Measurements from ENCODE around the gene ZAP70.

Gene ZAP70

DNA sequence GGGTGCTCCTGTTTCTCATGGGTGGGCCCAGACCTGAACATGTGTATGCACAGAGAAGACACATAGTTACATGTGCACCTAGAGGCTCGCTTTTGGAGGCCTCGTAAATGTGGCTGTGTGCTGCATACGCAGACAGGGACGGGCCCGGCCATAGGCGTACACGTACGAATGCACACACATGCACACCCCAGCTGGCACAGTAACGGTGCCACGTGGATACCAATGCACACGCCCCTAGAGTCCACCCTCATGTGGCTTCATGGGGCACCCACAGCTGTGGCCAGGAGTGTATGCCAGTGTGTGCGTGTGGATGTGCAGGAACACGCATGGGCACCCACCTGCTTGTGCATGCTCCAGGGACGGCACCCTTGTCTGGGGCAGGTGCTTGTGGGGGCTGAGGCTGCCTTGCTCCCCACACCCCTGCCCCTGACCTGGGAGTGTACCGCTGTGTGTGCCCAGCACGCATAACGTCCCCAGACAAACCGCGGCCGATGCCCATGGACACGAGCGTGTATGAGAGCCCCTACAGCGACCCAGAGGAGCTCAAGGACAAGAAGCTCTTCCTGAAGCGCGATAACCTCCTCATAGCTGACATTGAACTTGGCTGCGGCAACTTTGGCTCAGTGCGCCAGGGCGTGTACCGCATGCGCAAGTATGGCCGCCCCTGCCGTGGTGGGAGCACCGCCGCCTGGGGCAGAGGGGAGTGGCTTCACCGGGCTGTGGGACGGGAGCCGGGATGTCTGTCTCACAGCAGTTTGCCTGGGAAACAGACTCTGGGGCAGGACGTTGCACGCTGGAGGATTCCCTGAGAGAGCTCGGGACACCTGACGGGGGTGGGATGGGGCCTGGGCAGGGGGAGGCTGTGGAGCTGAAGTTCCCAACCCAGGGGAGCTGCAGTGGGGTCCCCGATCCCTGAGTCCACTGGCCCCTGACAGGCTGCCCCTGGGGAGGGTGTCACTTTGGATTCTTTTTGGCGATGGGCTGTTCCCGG lies 21.0 kb downstream of the ZAP70 start:
- DNase-seq (ENCODE audit: low read depth), result no peak

DNA sequence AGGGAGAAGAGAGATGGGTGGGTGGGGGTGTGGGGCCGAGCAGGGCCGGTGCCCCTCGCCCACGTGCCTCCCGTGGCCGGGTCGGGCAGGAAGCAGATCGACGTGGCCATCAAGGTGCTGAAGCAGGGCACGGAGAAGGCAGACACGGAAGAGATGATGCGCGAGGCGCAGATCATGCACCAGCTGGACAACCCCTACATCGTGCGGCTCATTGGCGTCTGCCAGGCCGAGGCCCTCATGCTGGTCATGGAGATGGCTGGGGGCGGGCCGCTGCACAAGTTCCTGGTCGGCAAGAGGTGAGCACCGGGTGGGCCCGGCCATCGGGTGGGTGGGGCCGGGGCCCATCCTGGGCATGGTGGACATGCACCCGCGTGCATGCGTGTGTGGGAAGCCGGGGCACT lies 21.8 kb downstream of the ZAP70 start:
- no peak for DNase-seq (ENCODE audit: low read depth)

DNA sequence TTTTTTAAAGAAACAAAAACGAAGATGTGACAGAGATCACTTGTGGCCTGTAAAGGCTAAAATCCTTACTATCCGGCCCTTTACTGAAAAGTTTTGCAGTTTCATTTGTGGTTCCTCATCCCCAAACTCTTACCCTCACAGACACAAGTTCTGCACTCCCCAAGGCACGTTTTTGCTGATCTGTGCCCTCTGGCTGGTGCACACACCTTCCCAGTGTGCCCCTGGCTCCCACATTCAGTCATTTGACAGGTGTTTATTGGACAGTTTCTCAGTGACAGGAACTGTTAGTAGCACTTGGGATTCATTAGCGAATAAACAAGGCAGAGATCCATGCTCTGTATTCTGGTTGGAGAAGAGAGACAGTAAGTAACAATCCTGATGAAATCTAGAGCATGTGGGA lies 22.8 kb downstream of the ZAP70 start:
- DNase-seq (ENCODE audit: low read depth), result no peak

DNA sequence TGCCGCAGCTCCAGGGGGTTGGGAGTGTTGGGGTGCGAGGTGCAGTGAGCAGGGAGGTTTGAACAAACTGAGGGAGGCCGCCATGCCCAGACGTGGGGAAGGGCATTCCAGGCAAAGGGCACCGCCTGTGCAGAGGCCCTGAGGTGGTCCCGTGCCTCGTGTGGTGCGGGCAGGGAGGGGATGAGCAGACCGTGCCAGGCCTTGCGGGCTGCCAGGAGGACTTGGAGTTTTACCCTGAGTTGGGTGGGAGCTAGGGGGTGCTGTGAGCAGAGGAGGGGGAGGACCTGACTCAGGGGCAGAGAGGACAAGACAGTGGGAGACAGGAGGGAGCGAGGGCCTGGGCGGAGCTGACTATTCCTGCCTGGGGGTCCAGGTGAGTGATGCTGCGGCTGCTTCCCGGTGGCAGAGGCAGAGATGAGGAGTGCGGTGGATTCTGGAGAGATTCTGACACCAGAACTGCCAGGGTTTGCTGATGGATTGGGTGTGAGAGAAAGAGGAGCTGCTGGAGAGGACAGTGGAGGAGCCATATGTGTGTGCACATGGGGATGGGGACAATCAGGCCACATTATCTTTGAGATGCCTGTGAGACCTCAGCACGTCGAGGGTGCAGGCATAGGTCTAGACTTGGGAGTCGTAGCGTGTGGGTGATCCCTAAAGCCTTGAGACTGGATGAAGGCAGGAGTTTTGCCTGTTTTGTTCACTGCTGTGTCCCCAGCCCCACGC lies 23.4 kb downstream of the ZAP70 start:
- DNase-seq (ENCODE audit: low read depth), result no peak

DNA sequence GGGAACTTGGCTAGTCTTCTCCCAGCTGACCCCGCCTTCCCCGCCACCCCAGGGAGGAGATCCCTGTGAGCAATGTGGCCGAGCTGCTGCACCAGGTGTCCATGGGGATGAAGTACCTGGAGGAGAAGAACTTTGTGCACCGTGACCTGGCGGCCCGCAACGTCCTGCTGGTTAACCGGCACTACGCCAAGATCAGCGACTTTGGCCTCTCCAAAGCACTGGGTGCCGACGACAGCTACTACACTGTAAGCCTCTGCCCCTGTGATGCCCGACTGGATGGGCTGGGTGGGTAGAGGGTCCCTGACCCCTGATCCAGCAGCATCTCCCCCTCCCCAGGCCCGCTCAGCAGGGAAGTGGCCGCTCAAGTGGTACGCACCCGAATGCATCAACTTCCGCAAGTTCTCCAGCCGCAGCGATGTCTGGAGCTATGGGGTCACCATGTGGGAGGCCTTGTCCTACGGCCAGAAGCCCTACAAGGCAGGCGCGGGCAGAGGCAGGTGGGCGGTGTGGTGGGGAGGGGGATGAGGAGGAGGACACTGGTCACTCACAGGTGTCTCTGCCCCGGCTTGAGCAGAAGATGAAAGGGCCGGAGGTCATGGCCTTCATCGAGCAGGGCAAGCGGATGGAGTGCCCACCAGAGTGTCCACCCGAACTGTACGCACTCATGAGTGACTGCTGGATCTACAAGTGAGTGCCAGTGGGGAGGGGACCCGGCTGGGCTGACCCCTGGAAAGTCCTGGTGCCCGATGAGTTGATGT lies 24.2 kb downstream of the ZAP70 start:
- DNase-seq (ENCODE audit: low read depth), result no peak

DNA sequence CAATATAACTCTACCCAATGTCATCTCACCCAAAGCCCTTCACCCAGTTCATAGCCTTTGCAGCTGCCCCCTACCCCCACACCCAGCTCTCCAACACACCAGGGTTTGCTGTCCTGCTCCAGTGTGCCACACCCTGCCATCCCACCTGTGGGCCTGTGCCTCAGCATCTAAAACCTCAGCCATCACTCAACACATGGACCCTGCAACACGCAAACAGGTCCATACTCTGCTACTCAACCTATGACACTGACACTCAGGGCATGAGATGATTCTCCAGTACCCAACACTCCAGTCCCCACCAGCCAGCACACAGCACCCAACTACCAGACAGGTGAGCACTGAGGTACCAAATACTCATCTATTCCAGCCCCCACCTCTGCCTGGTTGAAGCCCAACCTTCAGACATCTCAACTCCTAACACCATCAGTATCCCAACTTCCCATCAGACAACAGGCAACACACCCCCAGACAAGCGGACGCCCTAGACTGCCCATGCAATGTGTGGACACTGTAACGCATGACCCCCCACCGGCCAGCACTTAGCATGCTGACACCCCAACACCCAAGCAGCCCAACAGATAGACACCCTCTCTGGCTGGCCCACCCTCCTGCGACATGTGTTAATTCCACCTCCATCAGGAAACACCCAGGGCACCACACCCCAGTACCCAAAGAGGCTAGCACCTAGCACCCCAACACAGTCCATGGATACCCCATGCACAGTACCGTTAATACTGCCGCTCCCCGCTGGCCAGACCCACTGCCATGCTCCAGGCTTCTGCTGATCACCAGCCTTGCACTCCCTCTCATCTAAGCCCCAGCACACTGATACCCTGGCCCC lies 25.0 kb downstream of the ZAP70 start:
- no peak for DNase-seq (ENCODE audit: low read depth)

DNA sequence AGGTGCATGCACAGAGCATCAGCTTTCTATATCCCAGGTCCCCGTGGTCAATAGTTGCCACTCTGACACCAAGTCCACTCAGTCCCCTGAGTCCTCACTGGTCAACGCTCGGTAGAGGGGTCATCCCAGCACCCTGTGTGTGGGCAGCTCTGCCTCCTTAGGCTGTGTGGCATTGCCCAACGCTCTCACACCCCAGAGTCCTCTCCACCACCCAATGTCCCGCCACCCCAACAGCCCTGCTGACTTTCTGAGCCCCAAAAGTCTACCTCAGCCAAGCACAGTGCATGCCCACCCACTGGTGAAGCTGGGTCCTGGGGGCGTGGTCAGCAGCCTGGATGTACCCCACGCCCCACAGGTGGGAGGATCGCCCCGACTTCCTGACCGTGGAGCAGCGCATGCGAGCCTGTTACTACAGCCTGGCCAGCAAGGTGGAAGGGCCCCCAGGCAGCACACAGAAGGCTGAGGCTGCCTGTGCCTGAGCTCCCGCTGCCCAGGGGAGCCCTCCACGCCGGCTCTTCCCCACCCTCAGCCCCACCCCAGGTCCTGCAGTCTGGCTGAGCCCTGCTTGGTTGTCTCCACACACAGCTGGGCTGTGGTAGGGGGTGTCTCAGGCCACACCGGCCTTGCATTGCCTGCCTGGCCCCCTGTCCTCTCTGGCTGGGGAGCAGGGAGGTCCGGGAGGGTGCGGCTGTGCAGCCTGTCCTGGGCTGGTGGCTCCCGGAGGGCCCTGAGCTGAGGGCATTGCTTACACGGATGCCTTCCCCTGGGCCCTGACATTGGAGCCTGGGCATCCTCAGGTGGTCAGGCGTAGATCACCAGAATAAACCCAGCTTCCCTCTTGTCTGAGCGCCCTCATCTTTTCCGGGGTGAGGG lies 25.9 kb downstream of the ZAP70 start:
- no peak for DNase-seq (ENCODE audit: low read depth)

DNA sequence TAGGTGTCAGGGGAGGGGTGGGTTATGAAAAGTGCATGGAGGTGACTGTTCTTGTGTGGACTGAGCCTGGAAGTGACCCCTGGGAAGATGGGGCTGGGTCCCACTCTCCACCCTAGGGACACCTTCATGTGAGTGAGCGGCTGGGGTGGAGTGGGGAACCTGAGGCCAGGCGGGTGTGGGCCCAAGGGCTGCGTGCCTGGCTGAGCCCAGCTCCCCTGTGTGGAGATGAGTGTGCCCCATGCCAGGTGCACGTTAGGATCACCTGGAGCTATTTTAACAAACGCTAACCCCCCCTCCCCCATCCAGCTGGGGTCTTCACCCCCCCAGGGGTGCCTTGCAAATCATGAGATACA lies 26.5 kb downstream of the ZAP70 start:
- DNase-seq (ENCODE audit: low read depth), result no peak

DNA sequence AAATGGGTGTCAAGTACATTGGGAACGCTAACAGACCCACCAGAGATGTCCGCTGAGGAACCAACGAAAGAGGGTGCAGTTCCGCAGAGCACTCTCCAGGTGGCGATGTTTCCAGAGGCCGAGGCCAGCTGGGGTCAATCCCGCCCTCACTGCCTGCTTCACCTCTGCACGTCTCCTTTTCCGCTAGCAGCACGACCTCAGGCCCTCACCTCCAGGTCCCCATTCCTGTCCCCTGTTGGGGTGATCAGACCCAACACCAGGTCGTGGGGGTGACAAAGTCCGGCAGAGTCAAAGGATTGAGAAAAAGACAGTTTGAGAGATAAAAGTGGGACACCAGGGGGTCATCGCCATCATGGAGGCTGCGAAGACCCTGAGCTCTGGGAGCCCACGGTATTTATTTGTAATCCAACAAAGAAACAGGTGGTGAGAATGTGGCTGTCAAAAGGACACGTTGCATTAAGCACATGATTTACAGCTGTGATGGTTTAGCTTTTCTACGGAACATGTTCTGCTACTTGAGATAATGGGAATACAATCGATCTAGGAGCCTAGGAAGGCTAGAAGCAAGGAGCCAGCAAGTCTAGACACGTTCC lies 27.3 kb downstream of the ZAP70 start:
- no peak for DNase-seq (ENCODE audit: low read depth)

DNA sequence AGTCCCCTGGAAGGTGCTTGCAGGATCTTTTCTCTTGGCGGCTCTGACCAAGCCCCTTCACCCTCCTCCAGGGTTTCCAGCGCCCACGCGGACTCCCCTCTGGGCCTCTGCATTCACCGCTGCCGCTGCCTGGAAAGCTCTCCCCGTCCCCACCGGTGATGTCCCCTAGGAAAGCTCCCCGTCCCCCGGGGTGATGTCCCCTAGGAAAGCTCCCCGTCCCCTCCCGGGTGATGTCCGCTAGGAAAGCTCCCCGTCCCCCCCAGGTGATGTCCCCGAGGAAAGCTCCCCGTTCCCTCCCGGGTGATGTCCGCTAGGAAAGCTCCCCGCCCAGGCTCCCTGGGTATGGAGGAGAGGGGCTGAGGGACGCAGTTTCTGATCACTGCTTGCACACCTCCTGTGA lies 27.9 kb downstream of the ZAP70 start:
- no peak for DNase-seq (ENCODE audit: low read depth)

DNA sequence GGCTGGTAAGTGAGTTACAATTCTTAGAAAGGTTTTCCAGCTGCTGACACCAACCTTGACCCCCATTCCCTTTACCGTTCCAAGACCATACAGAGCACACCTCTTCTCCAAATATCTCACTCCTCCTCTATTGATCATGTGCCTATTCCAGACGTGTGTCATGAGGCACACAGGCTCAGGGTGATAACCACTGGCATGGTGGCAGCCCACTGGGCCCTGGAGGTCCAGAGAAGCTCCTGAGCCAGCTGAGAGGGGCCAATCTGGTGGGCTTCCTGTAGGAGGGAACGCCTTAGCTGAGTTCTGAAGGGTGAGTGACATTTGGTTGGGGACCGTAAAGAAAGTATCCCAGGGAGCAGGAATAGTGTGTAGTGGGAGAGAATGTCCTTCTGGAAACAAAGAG lies 28.3 kb downstream of the ZAP70 start:
- DNase-seq (ENCODE audit: low read depth), result no peak

DNA sequence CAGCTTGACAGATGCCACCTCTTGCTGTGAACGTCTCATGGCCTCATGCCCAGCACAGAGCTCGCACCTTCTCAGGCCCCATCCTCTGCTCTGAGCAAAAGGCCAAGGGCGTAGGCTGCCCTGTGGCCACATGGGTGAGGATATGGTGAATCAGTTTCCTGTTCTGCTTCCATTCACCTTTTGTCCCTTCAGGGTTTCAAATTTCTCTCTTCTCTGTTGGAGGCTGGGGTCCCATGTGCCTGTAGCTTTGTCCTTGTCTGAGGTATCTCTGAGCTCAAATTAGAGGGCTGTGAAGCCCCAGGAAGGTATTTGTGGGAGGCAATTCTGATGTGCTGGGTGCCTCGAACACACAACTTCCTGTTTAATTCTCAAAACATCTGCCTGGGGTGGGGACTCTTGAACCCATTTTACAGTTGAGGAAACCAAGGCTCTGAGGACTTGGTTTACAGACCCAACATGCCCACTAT lies 29.0 kb downstream of the ZAP70 start:
- no peak for DNase-seq (ENCODE audit: low read depth)

DNA sequence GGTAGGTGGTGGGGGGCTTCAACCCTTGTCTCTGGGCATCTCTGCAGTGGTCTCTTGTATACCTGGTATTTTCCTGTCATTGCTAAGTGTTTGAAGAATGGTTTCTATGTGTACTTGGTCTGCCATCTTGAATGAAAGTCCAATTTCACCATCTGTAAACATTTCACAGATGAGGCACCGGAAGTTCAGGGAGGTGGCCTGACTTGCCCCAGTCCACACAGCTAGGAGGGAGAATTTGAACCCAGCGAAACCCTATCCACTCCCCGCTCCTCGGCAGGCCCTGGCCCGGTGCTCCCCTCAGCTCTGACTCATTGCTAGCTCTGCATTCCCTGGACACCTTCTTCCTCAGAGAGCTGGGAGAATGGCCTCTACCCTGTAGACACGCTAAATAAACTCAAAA lies 30.5 kb downstream of the ZAP70 start:
- DNase-seq (ENCODE audit: low read depth), result no peak

DNA sequence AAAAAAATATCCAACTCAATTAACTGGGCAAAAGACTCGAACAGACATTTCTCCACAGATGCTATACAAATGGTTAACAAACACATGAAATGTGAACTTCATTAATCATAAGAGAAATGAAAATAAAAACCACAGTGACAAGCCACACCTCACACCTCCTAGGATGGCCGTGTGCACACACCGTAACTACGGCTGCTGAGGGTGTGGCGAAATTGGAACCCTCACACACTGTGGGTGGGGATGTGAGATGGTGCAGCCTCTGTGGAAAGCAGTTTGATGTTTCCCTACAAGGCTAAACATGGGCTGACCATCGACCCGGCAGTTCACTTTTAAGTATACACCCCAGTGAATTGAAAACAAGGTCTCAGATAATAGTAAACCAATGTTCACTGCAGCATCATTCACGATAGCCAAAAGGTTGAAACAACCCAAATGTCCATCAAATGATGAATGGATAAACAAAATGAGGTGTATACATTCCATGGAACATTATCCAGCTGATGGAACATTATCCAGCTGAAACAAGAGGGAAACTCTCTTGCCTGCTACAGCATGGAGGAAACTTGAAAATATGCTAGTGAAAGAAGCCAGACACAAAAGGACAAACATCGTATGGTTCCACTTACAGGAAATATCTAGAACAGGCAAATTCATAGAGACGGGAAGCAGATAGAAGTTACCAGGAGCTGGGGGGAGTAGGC lies 32.2 kb downstream of the ZAP70 start:
- DNase-seq (ENCODE audit: low read depth), result peak; percentile 7

DNA sequence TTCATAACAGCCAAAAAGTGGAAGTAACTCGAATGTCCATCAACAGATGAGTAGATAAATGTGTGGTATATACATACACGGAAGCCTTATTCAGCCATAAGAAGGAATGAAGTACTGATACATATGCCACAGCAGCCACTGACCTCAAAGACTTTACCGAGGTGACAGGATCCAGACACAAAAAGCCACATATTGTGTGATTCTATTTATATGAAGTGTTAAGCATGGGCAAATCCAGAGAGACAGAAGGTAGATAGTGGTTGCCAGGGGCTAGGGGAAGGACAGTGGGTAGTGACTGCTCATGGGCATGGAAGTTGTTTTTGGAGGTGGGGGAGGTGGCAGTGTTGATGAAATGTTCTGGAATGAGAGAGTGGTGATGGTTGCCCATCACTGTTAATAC lies 33.9 kb downstream of the ZAP70 start:
- no peak for DNase-seq (ENCODE audit: low read depth)

DNA sequence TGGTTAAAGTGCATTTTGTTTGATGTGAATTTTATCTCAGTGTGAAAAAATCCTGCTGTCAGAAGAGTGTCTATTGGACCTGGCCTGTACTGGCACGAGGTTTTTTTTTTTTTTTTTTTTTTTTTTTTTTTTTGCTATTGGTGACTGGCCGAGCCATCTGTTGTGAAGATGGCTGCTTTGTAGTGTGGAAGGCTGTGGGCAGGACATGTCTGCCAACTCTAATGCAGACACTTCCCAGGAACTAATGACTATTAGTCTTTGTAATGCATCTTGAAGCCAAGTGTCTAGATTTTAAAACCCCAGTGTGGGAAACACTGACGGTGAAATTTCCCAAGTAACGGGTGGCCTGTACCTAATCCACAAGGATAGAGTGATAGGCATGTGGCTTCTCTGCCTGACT lies 34.3 kb downstream of the ZAP70 start:
- no peak for DNase-seq (ENCODE audit: low read depth)

DNA sequence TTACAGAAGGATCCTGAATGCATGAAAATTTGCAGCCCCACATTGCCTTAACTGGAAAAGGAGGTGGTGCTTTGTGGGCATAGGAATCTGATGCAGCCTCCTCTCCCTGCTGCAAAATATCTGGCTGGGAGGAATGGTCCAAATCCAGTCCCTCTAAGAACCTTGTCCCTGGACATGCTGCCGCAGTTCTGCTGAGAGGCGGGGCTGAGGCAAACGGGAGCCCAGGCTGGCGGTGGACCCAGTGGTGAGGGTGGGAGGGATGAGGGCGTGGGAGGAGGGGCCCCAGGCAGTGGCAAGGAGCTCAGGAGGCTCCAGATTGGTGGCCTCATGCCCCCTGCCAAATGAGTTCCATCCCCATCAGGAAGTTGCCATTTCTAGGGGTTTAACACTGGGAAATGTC lies 36.2 kb downstream of the ZAP70 start:
- DNase-seq (ENCODE audit: low read depth), result no peak

DNA sequence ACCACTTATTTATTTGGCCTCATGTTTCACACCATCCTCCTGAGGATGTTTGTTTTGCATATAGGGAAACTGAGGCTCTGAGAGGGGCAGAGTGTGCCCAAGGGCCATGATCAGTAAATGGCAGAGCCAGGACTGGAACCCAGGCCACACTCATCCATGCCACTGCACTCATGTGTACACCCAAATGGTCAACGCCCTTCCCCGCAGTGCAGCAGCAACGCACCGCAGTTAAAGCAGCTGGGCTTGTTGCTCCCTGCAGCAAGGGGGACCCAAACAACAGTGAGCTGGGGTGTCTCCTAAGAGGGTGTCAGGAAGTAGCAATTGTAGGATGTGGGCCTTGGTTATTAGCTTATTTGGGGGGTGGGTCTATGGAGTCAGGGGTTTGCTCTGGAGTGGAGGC lies 36.6 kb downstream of the ZAP70 start:
- DNase-seq (ENCODE audit: low read depth), result no peak

DNA sequence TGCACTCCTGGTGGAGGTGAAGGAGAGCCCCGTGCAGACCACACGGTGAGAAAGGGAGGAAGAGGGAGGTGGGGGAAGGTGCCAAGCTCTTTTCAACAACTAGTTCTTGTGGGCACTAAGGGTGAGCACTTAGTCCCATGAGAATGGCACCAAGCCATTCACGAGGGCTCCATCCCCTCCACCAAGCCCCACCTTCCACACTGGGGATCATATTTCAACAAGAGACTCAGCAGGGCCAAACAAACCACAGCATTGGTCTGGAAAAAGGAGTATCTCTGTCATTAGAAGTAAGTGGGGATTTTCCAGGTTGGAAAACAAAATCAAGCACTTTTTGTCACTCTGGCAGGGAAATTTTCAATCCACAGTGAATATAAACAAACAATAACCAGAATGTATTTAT lies 38.4 kb downstream of the ZAP70 start:
- DNase-seq (ENCODE audit: low read depth), result no peak

Data from stimulated activated CD4-positive, alpha-beta T cell treated with anti-CD3 and anti-CD28 coated beads, Interleukin-2, amount 100 ng/mL, for 4 hours (primary cell).